NCI-H1694 treated with DMSO at 0.1 percent for 48 hours (cell line): Measurements from ENCODE around the gene LCE2B.

ENCODE experiments used
- DNase-seq: peaks from one replicate; lab custom pipeline; 2025; lab: John Stamatoyannopoulos, UW

LCE2B gene

GRCh38 chr1:152735648-152736047, 49.7 kb downstream of the LCE2B start:
- no peak for DNase-seq
